ENCODE results near the gene PA2G4.

The PA2G4 gene

GRCh38 chr12:56143217-56143616 is 38.9 kb downstream of the PA2G4 start:
- peaks cover 19 to 23% of the 10 kb centered on the region in 2 donors for H3K4me1 Mint-ChIP-seq (ENCODE audit: low read depth in 2 of 2)
- no peaks in the 10 kb centered on the region for H3K27me3 Mint-ChIP-seq
- no peak overlapping the region for H3K4me3 Mint-ChIP-seq
- ATAC-seq (replicated peaks): peak; percentile 58
- no peak for DNase-seq
- peak overlapping the region; percentile 67 to 84 for H3K27ac Mint-ChIP-seq
- H3K36me3 Mint-ChIP-seq (ENCODE audit: insufficient read depth): peaks cover 69% of the 10 kb centered on the region
- no peaks in the 10 kb centered on the region for H3K9me3 Mint-ChIP-seq

GRCh38 chr12:56143870-56144269 is 39.5 kb downstream of the PA2G4 start:
- no peaks in the 10 kb centered on the region for H3K27me3 Mint-ChIP-seq
- H3K36me3 Mint-ChIP-seq (ENCODE audit: insufficient read depth): peaks cover 63% of the 10 kb centered on the region
- no peak for ATAC-seq (replicated peaks)

GRCh38 chr12:56145217-56145616 is 40.9 kb downstream of the PA2G4 start:
- no peak for DNase-seq
- H3K4me3 Mint-ChIP-seq: no peak overlapping the region
- H3K4me1 Mint-ChIP-seq (ENCODE audit: low read depth in 2 of 2): peaks cover 19% of the 10 kb centered on the region in 2 donors
- H3K9me3 Mint-ChIP-seq: no peaks in the 10 kb centered on the region
- peaks cover 51% of the 10 kb centered on the region for H3K36me3 Mint-ChIP-seq (ENCODE audit: insufficient read depth)
- peak overlapping the region in 1 of 2 donors; percentile 35 for H3K27ac Mint-ChIP-seq
- no peaks in the 10 kb centered on the region for H3K27me3 Mint-ChIP-seq
- ATAC-seq (replicated peaks): no peak

More at GRCh38 chr12:56143870-56144269, 39.5 kb downstream of the PA2G4 start:
- H3K4me1 Mint-ChIP-seq (ENCODE audit: low read depth in 2 of 2): peaks cover 17 to 19% of the 10 kb centered on the region in 2 donors
- no peaks in the 10 kb centered on the region for H3K9me3 Mint-ChIP-seq
- H3K27ac Mint-ChIP-seq: peak overlapping the region; percentile 67 to 84
- no peak for DNase-seq
- H3K4me3 Mint-ChIP-seq: no peak overlapping the region

- DNase-seq (no peak), ATAC-seq (replicated peaks) (no peak)
- Mint-ChIP-seq H3K27ac (peak overlapping the region in 1 of 2 donors; percentile 67), H3K36me3 (ENCODE audit: insufficient read depth) (peaks cover 51% of the 10 kb centered on the region), H3K4me3 (no peak overlapping the region), H3K27me3 (no peaks in the 10 kb centered on the region), H3K9me3 (no peaks in the 10 kb centered on the region), H3K4me1 (ENCODE audit: low read depth in 2 of 2) (peaks cover 19 to 25% of the 10 kb centered on the region in 2 donors)
Measured at GRCh38 chr12:56146492-56147460, 42.4 kb downstream of the PA2G4 start.

- peak overlapping the region; percentile 90 to 93 for H3K27ac Mint-ChIP-seq
- ATAC-seq (replicated peaks): no peak
- H3K36me3 Mint-ChIP-seq (ENCODE audit: insufficient read depth): peaks cover 28% of the 10 kb centered on the region
- H3K9me3 Mint-ChIP-seq: no peaks in the 10 kb centered on the region
- no peaks in the 10 kb centered on the region for H3K27me3 Mint-ChIP-seq
- DNase-seq: no peak
- peaks cover 11 to 15% of the 10 kb centered on the region in 2 donors for H3K4me1 Mint-ChIP-seq (ENCODE audit: low read depth in 2 of 2)
- peak overlapping the region; percentile 81 to 88 for H3K4me3 Mint-ChIP-seq
Measured at GRCh38 chr12:56150563-56150962, 46.2 kb downstream of the PA2G4 start.

- Mint-ChIP-seq H3K4me1 (ENCODE audit: low read depth in 2 of 2) (peaks cover 11 to 15% of the 10 kb centered on the region in 2 donors), H3K9me3 (no peaks in the 10 kb centered on the region), H3K36me3 (ENCODE audit: insufficient read depth) (peaks cover 25% of the 10 kb centered on the region), H3K4me3 (peak overlapping the region; percentile 81 to 88), H3K27ac (peak overlapping the region; percentile 90 to 93), H3K27me3 (no peaks in the 10 kb centered on the region)
- DNase-seq (peak; percentile 40 to 64 (median 52)), ATAC-seq (replicated peaks) (peak; percentile 73)
Measured at GRCh38 chr12:56151672-56152131, 47.3 kb downstream of the PA2G4 start.

DNA sequence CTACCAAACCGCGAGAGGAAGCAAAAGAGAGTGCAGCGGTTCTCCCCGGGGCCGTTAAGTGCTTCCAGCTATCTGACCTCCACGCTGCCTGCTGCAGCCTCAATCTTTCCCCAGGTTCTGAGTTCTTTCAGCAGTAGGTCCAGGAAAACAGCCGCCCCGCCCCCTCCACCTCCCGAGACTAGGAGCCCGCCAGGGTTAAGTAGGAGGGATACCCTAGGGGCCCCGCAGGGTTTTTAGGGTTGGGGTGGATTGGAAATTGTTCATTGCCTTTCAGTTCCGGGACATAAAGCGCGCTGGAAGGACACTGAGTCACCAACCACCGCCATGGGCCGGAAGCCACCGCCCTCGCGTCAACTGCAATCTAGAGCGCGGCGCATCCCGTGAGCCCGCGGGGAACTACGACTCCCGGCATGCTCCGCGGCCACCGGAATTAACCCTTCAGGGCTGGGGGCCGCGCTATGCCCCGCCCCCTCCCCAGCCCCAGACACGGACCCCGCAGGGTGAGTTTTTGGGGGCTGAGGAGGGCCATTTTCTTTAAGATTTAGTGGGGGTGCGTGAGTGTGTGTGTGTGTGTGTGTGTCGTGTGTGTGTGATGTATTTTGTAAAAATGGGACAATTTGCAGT is 47.9 kb downstream of the PA2G4 start, which contains the start of gene MYL6B:
MYL6B (plus strand) TSS at position 456 of the 624 bp plus-strand sequence. CDS start 1,332 bp downstream, outside the sequence.
- peaks cover 14 to 19% of the 10 kb centered on the region in 2 donors for H3K4me1 Mint-ChIP-seq (ENCODE audit: low read depth in 2 of 2)
- ATAC-seq (replicated peaks) (peak; percentile 95), DNase-seq (peak; percentile 86 to 87 (median 87))
- peak within 1 kb of the TSS; percentile 81 to 88 for H3K4me3 Mint-ChIP-seq
- no peaks in the 10 kb centered on the region for H3K9me3 Mint-ChIP-seq
- H3K27ac Mint-ChIP-seq: peak within 1 kb of the TSS; percentile 90 to 93
- peaks cover 25% of the 10 kb centered on the region for H3K36me3 Mint-ChIP-seq (ENCODE audit: insufficient read depth)
- no peaks in the 10 kb centered on the region for H3K27me3 Mint-ChIP-seq

GRCh38 chr12:56152756-56153677 is 48.7 kb downstream of the PA2G4 start:
- Mint-ChIP-seq H3K27ac (peak overlapping the region; percentile 90 to 93), H3K4me1 (ENCODE audit: low read depth in 2 of 2) (peaks cover 20 to 23% of the 10 kb centered on the region in 2 donors), H3K4me3 (peak overlapping the region; percentile 81 to 88), H3K36me3 (ENCODE audit: insufficient read depth) (peaks cover 29% of the 10 kb centered on the region), H3K9me3 (no peaks in the 10 kb centered on the region), H3K27me3 (no peaks in the 10 kb centered on the region)
- DNase-seq: no peak
- no peak for ATAC-seq (replicated peaks)

- peaks cover 34% of the 10 kb centered on the region for H3K36me3 Mint-ChIP-seq (ENCODE audit: insufficient read depth)
- H3K4me3 Mint-ChIP-seq: peak overlapping the region; percentile 81 to 88
- no peaks in the 10 kb centered on the region for H3K27me3 Mint-ChIP-seq
- H3K27ac Mint-ChIP-seq: peak overlapping the region in 1 of 2 donors; percentile 93
- peaks cover 20 to 25% of the 10 kb centered on the region in 2 donors for H3K4me1 Mint-ChIP-seq (ENCODE audit: low read depth in 2 of 2)
- DNase-seq: no peak
- ATAC-seq (replicated peaks): no peak
- no peaks in the 10 kb centered on the region for H3K9me3 Mint-ChIP-seq
Measured at GRCh38 chr12:56153678-56154065, 49.3 kb downstream of the PA2G4 start.

- H3K27ac Mint-ChIP-seq: no peak overlapping the region
- DNase-seq (no peak), ATAC-seq (replicated peaks) (no peak)
- H3K9me3 Mint-ChIP-seq: no peaks in the 10 kb centered on the region
- H3K4me1 Mint-ChIP-seq (ENCODE audit: low read depth in 2 of 2): peaks cover 27 to 31% of the 10 kb centered on the region in 2 donors
- no peak overlapping the region for H3K4me3 Mint-ChIP-seq
- H3K27me3 Mint-ChIP-seq: no peaks in the 10 kb centered on the region
- peaks cover 39% of the 10 kb centered on the region for H3K36me3 Mint-ChIP-seq (ENCODE audit: insufficient read depth)
Measured at GRCh38 chr12:56154246-56154771, 50.0 kb downstream of the PA2G4 start.

GRCh38 chr12:56154818-56155217 is 50.5 kb downstream of the PA2G4 start:
- peaks cover 44% of the 10 kb centered on the region for H3K36me3 Mint-ChIP-seq (ENCODE audit: insufficient read depth)
- no peak overlapping the region for H3K27ac Mint-ChIP-seq
- no peaks in the 10 kb centered on the region for H3K9me3 Mint-ChIP-seq
- ATAC-seq (replicated peaks) (no peak), DNase-seq (no peak)
- no peaks in the 10 kb centered on the region for H3K27me3 Mint-ChIP-seq
- H3K4me3 Mint-ChIP-seq: no peak overlapping the region
- peaks cover 32 to 36% of the 10 kb centered on the region in 2 donors for H3K4me1 Mint-ChIP-seq (ENCODE audit: low read depth in 2 of 2)

GRCh38 chr12:56155256-56155845 is 51.0 kb downstream of the PA2G4 start:
- Mint-ChIP-seq H3K27me3 (no peaks in the 10 kb centered on the region), H3K4me1 (ENCODE audit: low read depth in 2 of 2) (peaks cover 37 to 39% of the 10 kb centered on the region in 2 donors), H3K4me3 (peak overlapping the region in 1 of 2 donors; percentile 88), H3K36me3 (ENCODE audit: insufficient read depth) (peaks cover 47% of the 10 kb centered on the region), H3K9me3 (no peaks in the 10 kb centered on the region), H3K27ac (no peak overlapping the region)
- DNase-seq: no peak
- no peak for ATAC-seq (replicated peaks)

Measured in effector memory CD8-positive, alpha-beta T cell (primary cell).